GM13976 (cell line): ENCODE measurements around the gene CCL23.
"Not testable (repeated sequence)": the region's sequence is repeated elsewhere in the genome, so short reads cannot be mapped to it uniquely, and the experiment has no call there.

ENCODE experiments used
- DNase-seq: peaks from one replicate; pipeline ENCODE4 v3.0.0; 2012; ENCODE audit warnings: low spot score
- CTCF ChIP-seq: IDR thresholded peaks from 2 replicates; pipeline ENCODE4 v1.5.1; 2012; ENCODE audit warnings: borderline replicate concordance, mild to moderate bottlenecking; ENCODE audit not compliant: insufficient read depth; ENCODE audit errors: extremely low read depth, missing control alignments, control extremely low read depth
- in situ Hi-C: fragments of 300-500 bp; cut with MboI; formaldehyde crosslinking; loops from one replicate; pipeline ENCODE4 v1.12.0; 2022; ENCODE audit warnings: low sequenced_read_pairs, mixed read lengths, inconsistent platforms; ENCODE audit not compliant: unreplicated experiment

The CCL23 gene

GRCh38 chr17:36000732-36001109 lies 17.1 kb downstream of the CCL23 start:
- TF ChIP-seq CTCF = no peak
- in situ Hi-C loops = no loop called here
- DNase-seq = no peak

GRCh38 chr17:35998756-35999155 lies 19.0 kb downstream of the CCL23 start:
- in situ Hi-C loops = no loop called here
- no peak for TF ChIP-seq CTCF
- no peak for DNase-seq

- in situ Hi-C loops = no loop called here
- DNase-seq = no peak
Observed at GRCh38 chr17:35998018-35998545, 19.7 kb downstream of the CCL23 start.

GRCh38 chr17:35995346-35995745 lies 22.4 kb downstream of the CCL23 start:
- in situ Hi-C loops, DNase-seq: not testable (repeated sequence)

More at GRCh38 chr17:35998018-35998545, 19.7 kb downstream of the CCL23 start:
- TF ChIP-seq CTCF = no peak

- no peak for TF ChIP-seq CTCF
- in situ Hi-C loops = no loop called here
- no peak for DNase-seq
Observed at GRCh38 chr17:35991075-35991474, 26.7 kb downstream of the CCL23 start.

- in situ Hi-C loops = no loop called here
- no peak for TF ChIP-seq CTCF
- DNase-seq = no peak
Observed at GRCh38 chr17:35988164-35988563, 29.6 kb downstream of the CCL23 start.

- no peak for TF ChIP-seq CTCF
- in situ Hi-C loops = no loop called here
- no peak for DNase-seq
Observed at GRCh38 chr17:35986643-35987042, 31.1 kb downstream of the CCL23 start, which contains the start of gene CCL14. CCL14 (minus strand) TSS chr17:35986729; CDS start chr17:35986649, 80 bp downstream.

GRCh38 chr17:35984140-35984539 lies 33.6 kb downstream of the CCL23 start:
- no peak for DNase-seq
- TF ChIP-seq CTCF = no peak
- in situ Hi-C loops = no loop called here
